AG08396 (cell line): ENCODE measurements around the gene LRRC15.

Source experiments
- DNase-seq: peaks from one replicate; pipeline ENCODE4 v3.0.0; 2012; ENCODE audit warnings: low spot score, mixed read lengths

Gene LRRC15

GRCh38 chr3:194360568-194360967 is 9.0 kb downstream of the LRRC15 start:
- DNase-seq: no peak

GRCh38 chr3:194357681-194358080 is 11.9 kb downstream of the LRRC15 start:
- no peak for DNase-seq

DNA sequence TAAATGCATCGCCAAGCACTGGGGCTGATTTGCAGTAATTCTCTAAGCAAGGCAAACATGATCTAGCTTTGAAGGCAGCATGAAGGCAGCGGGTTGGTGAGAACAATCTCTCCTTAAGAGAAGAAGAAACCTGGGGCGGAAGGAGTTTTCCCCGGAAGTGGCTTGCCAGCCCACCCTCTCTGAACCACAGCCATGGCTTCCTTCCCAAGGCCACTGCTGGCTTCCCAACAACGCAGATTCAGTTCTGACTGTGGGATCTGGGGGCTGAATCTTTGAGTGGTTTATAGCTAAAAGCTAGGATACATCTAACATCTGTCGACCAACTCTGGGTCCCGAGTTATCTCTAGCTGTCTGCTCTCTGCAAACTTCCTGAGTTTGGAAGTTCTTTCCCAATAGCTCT is 14.2 kb downstream of the LRRC15 start:
- no peak for DNase-seq

DNA sequence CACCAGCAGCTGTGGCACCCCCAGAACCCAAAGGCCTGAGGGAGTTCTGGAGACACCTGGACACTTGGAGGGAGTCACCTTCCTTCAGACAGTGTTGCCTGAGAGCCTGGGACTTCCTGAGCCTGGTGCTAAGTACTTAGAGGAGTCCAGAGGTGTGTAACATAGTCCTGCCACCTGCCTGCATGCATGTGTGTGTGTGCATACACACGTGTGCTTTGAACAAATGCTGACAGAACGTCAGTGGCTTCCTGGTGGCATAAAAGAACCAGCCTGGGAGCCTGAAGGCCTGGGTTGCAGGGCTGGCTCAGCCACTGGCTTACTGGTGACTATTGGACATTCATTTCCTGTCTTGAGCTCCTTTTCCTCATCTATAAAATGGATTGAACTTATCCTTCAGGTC is 15.2 kb downstream of the LRRC15 start:
- DNase-seq: no peak

DNA sequence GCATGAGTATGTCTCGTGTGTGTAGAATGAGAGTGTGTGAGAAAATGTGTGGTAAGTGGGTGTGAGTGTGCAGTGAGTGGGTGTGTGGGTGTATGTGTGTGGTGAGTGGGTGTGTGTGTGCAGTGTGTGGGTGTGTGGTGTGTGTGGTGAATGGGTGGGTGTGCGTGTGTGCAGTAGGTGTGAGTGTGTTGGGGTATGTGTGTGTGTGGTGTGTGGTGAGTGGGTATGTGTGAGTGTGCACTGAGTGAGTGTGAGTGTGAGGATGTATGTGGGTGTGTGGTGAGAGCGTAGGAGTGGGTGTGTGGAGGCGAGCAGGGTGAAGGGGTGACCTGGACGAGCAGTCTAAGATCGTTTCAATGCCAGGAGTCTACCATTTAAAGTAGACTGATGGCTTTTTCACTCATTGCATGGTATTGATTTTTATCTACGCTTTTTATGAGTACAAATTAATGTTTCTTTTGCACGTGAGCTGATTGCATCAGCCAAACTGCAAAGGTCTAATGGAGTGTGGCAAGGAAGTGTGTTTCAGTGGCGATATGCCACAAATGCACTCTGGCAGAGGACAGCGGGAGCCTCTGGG is 16.8 kb downstream of the LRRC15 start:
- DNase-seq: no peak

DNA sequence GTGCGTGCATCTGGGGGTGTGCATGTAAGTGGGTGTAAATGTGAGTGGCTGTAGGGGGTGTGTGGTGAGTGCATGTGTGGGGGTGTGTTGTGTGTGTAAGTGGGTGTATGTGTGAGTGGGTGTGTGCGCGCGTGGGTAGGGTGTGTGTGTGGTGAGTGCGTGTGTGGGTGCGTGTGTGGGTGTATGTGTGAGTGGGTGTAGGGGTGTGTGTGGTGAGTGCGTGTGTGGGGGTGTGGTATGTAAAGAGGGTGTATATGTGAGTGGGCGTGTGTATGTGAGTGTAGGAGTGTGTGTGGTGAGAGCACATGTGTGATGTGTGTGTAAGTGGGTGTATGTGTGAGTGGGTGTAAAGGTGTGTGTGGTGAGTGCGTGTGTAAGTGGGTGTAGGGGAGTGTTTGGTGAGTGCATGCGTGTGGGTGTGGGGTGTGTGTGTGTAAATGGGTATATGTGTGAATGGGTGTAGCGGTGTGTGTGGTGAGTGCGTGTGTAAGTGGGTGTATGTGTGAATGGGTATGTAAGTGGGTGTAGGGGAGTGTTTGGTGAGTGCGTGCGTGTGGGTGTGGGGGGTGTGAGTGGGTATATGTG is 17.5 kb downstream of the LRRC15 start:
- DNase-seq: no peak

DNA sequence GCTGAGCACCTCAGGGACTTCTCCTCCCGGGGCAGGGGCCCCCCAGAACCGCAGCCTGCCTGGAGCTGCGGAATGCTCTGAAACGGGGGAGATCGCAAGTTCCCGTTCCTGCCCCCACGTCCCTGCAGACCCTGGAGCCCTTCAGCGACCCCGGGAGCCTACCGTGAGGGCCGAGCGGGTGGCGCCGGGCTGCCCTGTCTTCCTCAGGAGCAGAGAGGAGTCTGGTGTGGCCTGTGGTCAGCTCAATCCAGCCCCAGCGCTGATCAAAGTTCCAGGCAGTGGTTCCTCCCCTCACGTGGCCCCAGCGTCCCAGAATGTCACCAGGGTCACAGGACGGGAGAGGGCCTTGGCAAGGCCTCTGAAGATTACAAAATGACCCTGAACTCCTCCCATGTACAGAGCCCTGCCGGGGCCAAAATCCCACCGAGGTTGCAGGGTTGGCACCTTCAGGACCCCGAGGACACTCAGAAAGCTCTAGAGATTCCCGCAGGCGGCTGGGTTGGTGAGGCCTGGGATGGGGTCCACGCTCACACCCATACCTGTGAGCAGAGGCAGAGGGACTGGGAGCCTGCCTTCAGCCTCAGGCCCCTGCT is 18.4 kb downstream of the LRRC15 start, which contains the start of gene CPN2:
TSS of gene CPN2 (minus strand) at position 249 of the 593 bp plus-strand sequence. CDS start 8,626 bp downstream, outside the sequence.
- DNase-seq: no peak

GRCh38 chr3:194350726-194351071 is 18.8 kb downstream of the LRRC15 start:
- no peak for DNase-seq

DNA sequence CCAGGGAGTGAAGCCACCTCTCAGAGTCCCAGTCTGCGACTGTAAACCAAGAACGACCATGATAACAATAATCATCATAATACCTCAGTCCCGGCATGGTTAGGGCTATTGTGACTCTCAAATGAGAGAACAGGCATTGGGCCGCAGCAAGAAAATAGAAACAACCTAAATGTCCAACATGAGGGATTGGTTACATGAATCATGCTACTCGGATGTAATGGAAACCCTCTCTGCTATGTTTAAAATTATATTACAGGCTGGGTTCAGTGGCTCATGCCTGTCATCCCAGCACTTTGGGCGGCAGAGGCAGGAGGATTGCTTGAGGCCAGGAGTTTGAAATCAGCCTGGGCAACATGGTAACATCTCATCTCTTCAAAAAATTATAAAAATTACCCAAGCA is 21.2 kb downstream of the LRRC15 start:
- no peak for DNase-seq

DNA sequence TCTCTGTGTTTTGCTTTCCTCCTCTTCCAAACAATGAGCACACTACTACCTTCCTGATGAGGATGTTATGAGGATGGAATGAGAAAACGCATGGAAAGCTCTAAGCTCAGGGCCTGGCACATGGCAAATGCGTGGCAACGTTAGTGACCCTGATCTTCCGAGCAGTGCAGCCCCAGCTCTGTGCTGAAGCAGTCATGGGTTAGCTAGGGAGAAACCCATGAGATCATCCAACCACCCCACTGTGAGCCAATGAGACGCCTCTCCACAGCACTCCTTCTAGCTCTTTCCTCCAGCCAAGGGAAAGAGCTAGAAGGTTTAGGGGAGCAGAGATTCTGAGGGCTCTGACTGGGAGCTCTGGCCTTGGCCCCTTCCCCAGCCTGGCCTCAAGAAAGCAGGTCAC is 22.9 kb downstream of the LRRC15 start:
- peak; percentile 64 for DNase-seq

GRCh38 chr3:194346035-194346434 is 23.5 kb downstream of the LRRC15 start:
- DNase-seq: no peak

GRCh38 chr3:194344012-194344411 is 25.5 kb downstream of the LRRC15 start:
- DNase-seq: peak; percentile 86

GRCh38 chr3:194343561-194343893 is 26.0 kb downstream of the LRRC15 start:
- no peak for DNase-seq

GRCh38 chr3:194342861-194343560 is 26.5 kb downstream of the LRRC15 start:
- DNase-seq: peak; percentile 58

- no peak for DNase-seq
These were observed 28.7 kb downstream of the LRRC15 start for GRCh38 chr3:194340757-194341400.

DNA sequence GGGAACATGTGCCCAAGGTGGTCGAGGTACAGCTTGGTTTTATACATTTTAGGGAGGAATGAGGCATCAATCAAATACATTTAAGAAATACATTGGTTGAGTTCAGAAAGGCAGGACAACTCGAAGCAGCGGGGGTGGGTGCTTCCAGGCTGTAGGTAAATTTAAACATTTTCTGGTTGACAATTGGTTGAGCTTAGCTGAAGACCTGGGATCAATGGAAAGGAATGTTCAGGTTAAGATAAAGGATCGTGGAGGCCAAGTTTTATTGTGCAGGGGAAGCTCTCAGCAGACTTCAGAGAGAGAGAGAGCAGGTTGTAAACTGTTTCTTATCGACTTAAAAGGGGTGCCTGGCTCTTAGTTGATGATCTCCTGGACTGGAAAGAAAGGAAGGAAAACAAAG is 29.7 kb downstream of the LRRC15 start:
- DNase-seq: no peak

- DNase-seq: no peak
These were observed 30.2 kb downstream of the LRRC15 start for GRCh38 chr3:194339356-194339755.

DNA sequence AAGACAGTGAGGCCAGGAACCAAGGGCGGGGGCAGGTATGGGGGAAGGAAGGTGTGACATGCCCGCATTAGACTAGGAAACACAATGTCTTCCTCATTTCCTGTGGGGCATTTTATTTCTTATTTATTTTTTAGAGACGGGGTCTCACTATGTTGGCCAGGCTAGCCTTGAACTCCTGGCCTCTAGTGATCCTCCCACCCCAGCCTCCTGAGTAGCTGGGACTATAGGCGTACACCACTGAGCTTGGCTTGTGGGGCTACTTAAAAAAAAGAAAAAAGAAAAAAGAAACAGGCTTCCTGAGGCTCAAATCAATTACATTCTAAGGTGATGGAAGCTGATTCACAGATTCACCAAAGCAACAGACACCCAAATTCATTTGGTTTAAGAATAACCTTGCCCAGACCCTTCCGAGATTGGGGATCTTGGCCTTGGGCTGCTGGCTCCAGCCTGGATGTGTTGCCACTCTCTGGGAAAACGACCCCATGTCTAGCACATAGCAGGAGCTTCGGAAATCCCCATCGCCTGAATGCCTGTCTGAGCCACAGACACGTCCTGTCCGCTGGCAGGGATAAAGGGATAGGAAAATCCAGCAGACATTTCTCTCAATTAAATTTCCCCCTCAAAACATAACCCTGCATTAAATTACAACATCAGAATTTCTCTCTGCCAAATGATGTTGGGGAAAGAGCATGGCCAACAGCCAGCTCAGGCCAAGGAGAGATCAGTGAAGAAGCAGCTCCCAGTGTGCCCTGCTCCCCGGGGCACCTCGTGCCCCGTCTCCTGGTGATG is 31.4 kb downstream of the LRRC15 start:
- no peak for DNase-seq

DNA sequence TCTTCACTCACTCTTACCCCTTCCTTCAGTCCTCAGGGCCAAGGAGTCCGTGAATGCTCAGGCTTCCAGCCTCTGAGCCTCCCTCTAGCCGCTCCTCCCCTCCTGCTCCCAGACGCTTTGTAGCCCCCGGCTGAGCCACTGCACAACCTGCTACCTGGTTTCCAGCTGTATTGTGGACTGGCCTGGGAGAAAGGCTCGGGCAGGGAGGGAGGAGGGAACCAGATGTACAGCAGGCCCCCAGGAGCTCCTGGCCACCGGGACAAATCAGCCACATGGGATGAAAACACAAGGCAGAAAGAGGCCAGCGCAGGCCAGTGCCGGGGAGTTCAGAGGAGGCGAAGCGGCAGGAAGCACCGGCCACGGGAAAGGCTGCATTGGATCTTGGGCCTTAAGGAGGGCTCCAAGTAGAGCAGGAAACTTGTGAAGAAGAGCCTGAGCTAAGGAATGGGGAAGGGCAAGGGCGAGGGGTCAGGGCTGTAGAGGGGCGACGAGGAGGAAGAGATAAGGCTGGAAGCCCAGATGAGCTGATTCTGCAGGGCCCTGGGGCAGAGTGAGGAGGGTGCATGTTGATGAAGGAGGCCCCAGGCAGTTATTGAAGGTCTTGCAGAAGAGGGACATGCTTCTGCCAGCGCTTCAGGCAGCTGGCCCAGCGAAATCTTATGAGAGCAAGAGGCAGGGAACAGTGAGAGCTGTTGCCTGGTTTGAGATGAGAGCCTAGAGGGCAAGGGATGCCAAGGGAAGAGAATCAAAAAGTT is 32.8 kb downstream of the LRRC15 start:
- no peak for DNase-seq

GRCh38 chr3:194333981-194334320 is 35.6 kb downstream of the LRRC15 start:
- DNase-seq: no peak

GRCh38 chr3:194333212-194333980 is 36.1 kb downstream of the LRRC15 start:
- DNase-seq: peak; percentile 88
